ENCODE results near the gene DACT3. TPM values are rescaled to one million over a fixed set of nuclear protein-coding genes. Genes with fewer than 3 reads are reported as not detected.

DACT3 gene
- total and polyA plus RNA-seq, 11 donors = 2.4 to 23.4 (median 14.2) TPM

DNA sequence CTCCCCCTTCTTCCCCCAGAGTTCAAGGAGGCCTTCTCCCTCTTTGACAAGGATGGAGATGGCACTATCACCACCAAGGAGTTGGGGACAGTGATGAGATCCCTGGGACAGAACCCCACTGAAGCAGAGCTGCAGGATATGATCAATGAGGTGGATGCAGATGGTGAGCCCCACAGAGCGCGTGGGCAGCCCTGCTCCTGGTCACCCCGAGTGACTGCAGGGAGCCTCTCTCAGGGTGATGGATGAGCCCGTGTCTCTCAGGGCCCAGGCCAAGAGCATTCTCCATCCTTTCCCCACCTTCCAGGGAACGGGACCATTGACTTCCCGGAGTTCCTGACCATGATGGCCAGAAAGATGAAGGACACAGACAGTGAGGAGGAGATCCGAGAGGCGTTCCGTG, 52.8 kb downstream of the DACT3 start:
- H3K4me3 ChIP-seq = no peak overlapping the region
- ATAC-seq (no peak), DNase-seq (no peak)
- WGBS, 4 donors = 89 to 95% (median 92%) methylated on average over 9 of the region's 9 CpGs
- H3K27ac ChIP-seq = no peak overlapping the region
- H3K36me3 ChIP-seq = peaks cover 0 to 57% (median 47%) of the 10 kb centered on the region in 9 donors
- no peaks in the 10 kb centered on the region for H3K27me3 ChIP-seq
- TF ChIP-seq POLR2A (IDR thresholded peaks at IDR 0.05) = no peak
- TF ChIP-seq, protein P1, sequence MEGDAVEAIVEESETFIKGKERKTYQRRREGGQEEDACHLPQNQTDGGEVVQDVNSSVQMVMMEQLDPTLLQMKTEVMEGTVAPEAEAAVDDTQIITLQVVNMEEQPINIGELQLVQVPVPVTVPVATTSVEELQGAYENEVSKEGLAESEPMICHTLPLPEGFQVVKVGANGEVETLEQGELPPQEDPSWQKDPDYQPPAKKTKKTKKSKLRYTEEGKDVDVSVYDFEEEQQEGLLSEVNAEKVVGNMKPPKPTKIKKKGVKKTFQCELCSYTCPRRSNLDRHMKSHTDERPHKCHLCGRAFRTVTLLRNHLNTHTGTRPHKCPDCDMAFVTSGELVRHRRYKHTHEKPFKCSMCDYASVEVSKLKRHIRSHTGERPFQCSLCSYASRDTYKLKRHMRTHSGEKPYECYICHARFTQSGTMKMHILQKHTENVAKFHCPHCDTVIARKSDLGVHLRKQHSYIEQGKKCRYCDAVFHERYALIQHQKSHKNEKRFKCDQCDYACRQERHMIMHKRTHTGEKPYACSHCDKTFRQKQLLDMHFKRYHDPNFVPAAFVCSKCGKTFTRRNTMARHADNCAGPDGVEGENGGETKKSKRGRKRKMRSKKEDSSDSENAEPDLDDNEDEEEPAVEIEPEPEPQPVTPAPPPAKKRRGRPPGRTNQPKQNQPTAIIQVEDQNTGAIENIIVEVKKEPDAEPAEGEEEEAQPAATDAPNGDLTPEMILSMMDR (IDR thresholded peaks at IDR 0.05) = no peak
- no peaks in the 10 kb centered on the region for H3K9me3 ChIP-seq
- H3K4me1 ChIP-seq = peaks cover 0 to 58% (median 29%) of the 10 kb centered on the region in 12 donors
- intact Hi-C loops (cut with DNase I) = loop anchor here in 1 of 10 donors (10.0 kb wide), 1 partner anchor 237 kb away; no protein-coding TSS in a partner anchor

DNA sequence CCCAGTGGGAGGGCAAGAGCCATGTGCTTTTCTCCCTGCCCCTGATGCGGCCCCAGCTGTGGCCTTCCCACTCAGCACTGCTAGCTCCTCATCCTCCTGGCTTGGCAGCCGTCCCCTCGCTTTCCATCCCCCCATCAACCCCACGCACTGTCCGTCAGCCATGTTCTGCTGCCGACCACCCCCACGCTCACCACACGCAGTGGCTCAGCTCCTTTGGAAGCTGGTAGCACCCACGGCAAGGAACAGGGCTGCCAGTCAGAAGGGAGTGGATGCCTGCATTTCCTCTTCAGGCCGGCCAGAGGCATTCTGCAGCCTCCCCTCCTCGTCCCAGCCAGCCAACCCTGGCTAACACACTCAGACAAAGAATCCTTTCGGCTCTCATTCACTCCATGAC, 53.5 kb downstream of the DACT3 start:
- H3K27ac ChIP-seq = peak overlapping the region in 2 of 12 donors; percentile 8 to 14
- ATAC-seq = no peak
- H3K9me3 ChIP-seq = no peaks in the 10 kb centered on the region
- TF ChIP-seq POLR2A (IDR thresholded peaks at IDR 0.05) = no peak
- TF ChIP-seq, protein P1 (IDR thresholded peaks at IDR 0.05) = no peak
- peak in 2 of 5 donors; percentile 24 to 33 for DNase-seq
- no peaks in the 10 kb centered on the region for H3K27me3 ChIP-seq
- intact Hi-C loops (cut with DNase I) = loop anchor here in 1 of 10 donors (10.0 kb wide), 1 partner anchor 237 kb away; no protein-coding TSS in a partner anchor
- WGBS, 4 donors = 68 to 79% (median 71%) methylated on average over 12 of the region's 12 CpGs
- peaks cover 0 to 62% (median 36%) of the 10 kb centered on the region in 12 donors for H3K4me1 ChIP-seq
- no peak overlapping the region for H3K4me3 ChIP-seq
- H3K36me3 ChIP-seq = peaks cover 0 to 57% (median 47%) of the 10 kb centered on the region in 9 donors

DNA sequence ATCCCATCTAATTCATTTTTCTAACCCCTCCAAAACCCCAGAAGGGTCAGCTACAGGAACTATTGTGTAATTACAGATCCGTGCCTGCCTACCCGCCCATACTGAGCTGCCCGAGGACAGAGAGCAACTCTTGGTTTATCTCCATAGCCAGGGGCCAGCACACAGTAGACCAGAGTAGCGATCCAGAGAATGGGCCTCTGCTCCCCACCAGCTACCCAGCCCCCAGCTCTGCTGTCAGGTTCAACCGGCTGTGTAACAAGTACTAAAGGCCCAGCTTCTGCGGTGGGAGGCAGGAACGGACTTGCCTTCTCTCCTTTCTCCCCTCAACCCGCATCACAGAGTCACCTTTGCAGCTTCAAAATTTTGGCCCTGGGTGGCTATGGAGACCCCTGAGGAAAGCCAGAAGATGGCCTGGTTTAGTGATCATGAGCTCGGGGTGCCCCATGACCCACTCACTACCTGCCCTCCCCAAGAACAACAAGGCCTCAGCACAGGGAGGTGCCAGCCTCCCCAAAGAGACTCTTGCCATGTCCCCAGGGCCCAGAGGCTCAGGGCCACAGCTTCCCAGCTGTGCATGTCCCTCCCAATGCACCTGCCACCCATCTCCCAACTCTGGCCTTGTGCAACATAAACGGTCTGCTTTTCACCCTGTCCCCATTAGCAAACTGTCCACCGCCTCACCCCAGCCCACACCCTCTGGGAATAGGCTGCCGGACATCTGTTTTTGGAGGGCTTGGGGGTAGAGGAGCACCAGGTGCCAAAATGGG, 54.1 kb downstream of the DACT3 start:
- ATAC-seq = no peak
- Histone ChIP-seq H3K9me3 (no peaks in the 10 kb centered on the region), H3K4me1 (peaks cover 0 to 58% (median 39%) of the 10 kb centered on the region in 12 donors), H3K4me3 (no peak overlapping the region), H3K27me3 (no peaks in the 10 kb centered on the region), H3K27ac (peak overlapping the region in 3 of 12 donors; percentile 8 to 25 (median 14)), H3K36me3 (peaks cover 0 to 57% (median 47%) of the 10 kb centered on the region in 9 donors)
- intact Hi-C loops (cut with DNase I) = loop anchor here in 1 of 10 donors (10.0 kb wide), 1 partner anchor 238 kb away; no protein-coding TSS in a partner anchor
- TF ChIP-seq, protein P1 (IDR thresholded peaks at IDR 0.05) = no peak
- WGBS, 4 donors = 75 to 88% (median 81%) methylated on average over 12 of the region's 12 CpGs
- DNase-seq = peak in 2 of 5 donors; percentile 5 to 14

DNA sequence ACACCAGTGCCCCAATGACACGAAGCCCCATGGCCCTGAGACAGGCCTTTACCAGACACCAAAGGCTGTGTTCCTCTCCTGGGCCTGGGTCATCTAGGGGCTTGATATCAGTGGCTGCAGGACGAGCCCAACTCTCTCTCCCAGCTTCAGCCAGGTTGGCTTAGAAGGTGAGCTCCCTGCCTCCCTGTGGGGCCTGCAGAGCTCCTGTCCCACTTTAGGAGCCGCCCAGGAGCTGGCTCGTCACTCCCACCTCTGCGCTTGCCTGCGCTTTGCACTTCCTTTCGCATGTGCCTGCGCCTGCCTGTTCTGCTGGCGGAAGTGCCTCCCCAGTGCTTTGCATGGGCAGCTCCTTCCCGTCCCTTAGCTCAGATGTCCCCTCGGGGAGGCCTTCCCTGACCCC, 55.0 kb downstream of the DACT3 start:
- Histone ChIP-seq H3K4me1 (peaks cover 0 to 57% (median 39%) of the 10 kb centered on the region in 12 donors), H3K36me3 (peaks cover 0 to 57% (median 47%) of the 10 kb centered on the region in 9 donors), H3K4me3 (no peak overlapping the region), H3K27me3 (no peaks in the 10 kb centered on the region), H3K9me3 (no peaks in the 10 kb centered on the region), H3K27ac (peak overlapping the region in 1 of 12 donors; percentile 50)
- intact Hi-C loops (cut with DNase I) = loop anchor here in 1 of 10 donors (10.0 kb wide), 1 partner anchor 239 kb away; no protein-coding TSS in a partner anchor
- DNase-seq (peak in 1 of 5 donors; percentile 16), ATAC-seq (no peak)
- TF ChIP-seq, protein P1 (IDR thresholded peaks at IDR 0.05) = no peak
- TF ChIP-seq POLR2A (IDR thresholded peaks at IDR 0.05) = no peak
- WGBS, 4 donors = 80 to 83% (median 82%) methylated on average over 11 of the region's 11 CpGs
